Activated CD8-positive, alpha-beta memory T cell treated with anti-CD3 and anti-CD28 coated beads, Interleukin-2, amount 50 U/mL, for 48 hours (primary cell): ENCODE data around the gene HBP1.
"Not testable (repeated sequence)": the region's sequence is repeated elsewhere in the genome, so short reads cannot be mapped to it uniquely, and the experiment has no call there.

ENCODE experiments used
- DNase-seq: peaks from one replicate; pipeline ENCODE4 v3.0.0-alpha.2; 2020

Gene HBP1

GRCh38 chr7:107233174-107233573 is 64.4 kb downstream of the HBP1 start:
- no peak for DNase-seq

- no peak for DNase-seq
Measured at GRCh38 chr7:107233981-107234380, 65.2 kb downstream of the HBP1 start.

- DNase-seq, result no peak
Measured at GRCh38 chr7:107234436-107234835, 65.6 kb downstream of the HBP1 start.

- no peak for DNase-seq
Measured at GRCh38 chr7:107236862-107237261, 68.1 kb downstream of the HBP1 start.

- DNase-seq, result no peak
Measured at GRCh38 chr7:107237451-107237850, 68.6 kb downstream of the HBP1 start.

- no peak for DNase-seq
Measured at GRCh38 chr7:107242267-107242666, 73.5 kb downstream of the HBP1 start.

GRCh38 chr7:107244613-107245012 is 75.8 kb downstream of the HBP1 start:
- DNase-seq, result no peak

- DNase-seq, result not testable (repeated sequence)
Measured at GRCh38 chr7:107246836-107247235, 78.0 kb downstream of the HBP1 start.

GRCh38 chr7:107248551-107249316 is 79.9 kb downstream of the HBP1 start:
- DNase-seq, result no peak

- DNase-seq, result no peak
Measured at GRCh38 chr7:107251963-107252362, 83.2 kb downstream of the HBP1 start.
